Gastrocnemius medialis (tissue), 4 donors: ENCODE data around the gene RSPH9. TPM values are rescaled to one million over a fixed set of nuclear protein-coding genes. Genes with fewer than 3 reads are reported as not detected.

Source experiments
- ATAC-seq, 2 donors: fragments of 150-250 bp; one replicate each; pipeline ENCODE4 v1.9.1; 2016
- DNase-seq, 2 donors: peaks; one replicate each; pipeline ENCODE4 v3.0.0-alpha.2; 2019
- H3K27ac ChIP-seq, 4 donors: fragments of 200-600 bp; sonication (generic); 1 replicate in 1 of 4; 2 replicates in 3 of 4; pipeline ENCODE4 v1.5.1; 2016 to 2018; ENCODE audit warnings: mild to moderate bottlenecking in 2 of 4, moderate library complexity in 1 of 4
- H3K27me3 ChIP-seq, 3 donors: fragments of 200-600 bp; sonication (generic) in 2 of 3; 1 replicate in 1 of 3; 2 replicates in 2 of 3; pipeline versions ENCODE4 v1.5.1 to v1.6.0; 2016 to 2019; ENCODE audit warnings: mild to moderate bottlenecking in 1 of 3, moderate library complexity in 1 of 3
- H3K36me3 ChIP-seq, 2 donors: fragments of 200-600 bp; sonication (generic) in 1 of 2; one replicate each; pipeline ENCODE4 v1.5.1; 2017 to 2018
- H3K4me1 ChIP-seq, 2 donors: fragments of 200-600 bp; sonication (generic) in 1 of 2; one replicate each; pipeline ENCODE4 v1.5.1; 2016 to 2017; ENCODE audit warnings: mild to moderate bottlenecking in 2 of 2
- H3K4me3 ChIP-seq, 4 donors: fragments of 200-600 bp; sonication (generic) in 3 of 4; 1 replicate in 1 of 4; 2 replicates in 3 of 4; pipeline ENCODE4 v1.5.1; 2016 to 2019; ENCODE audit warnings: mild to moderate bottlenecking in 2 of 4
- H3K9me3 ChIP-seq, 3 donors: fragments of 200-600 bp; sonication (generic) in 2 of 3; 1 replicate in 1 of 3; 2 replicates in 2 of 3; pipeline ENCODE4 v1.5.1; 2016 to 2019
- POLR2A ChIP-seq, 2 donors: fragments of 450-650 bp; IDR thresholded peaks; one replicate each; pipeline ENCODE4 v1.6.1; 2017; ENCODE audit warnings: antibody characterized with exemption in 2 of 2, mild to moderate bottlenecking in 2 of 2, moderate library complexity in 2 of 2
- in situ Hi-C, 4 donors: fragments of 200-750 bp; cut with MboI; loops; one replicate each; pipeline versions ENCODE4 v1.15.0 to v1.8.0; 2017; ENCODE audit warnings: low sequenced_read_pairs in 4 of 4
- intact Hi-C: fragments of 100-400 bp; cut with DNase I; formaldehyde crosslinking; loops from one replicate; pipeline ENCODE4 v1.15.1; 2023; ENCODE audit warnings: low total_unique reads
- total RNA-seq, 4 donors: library from RNA; depleted of rRNA; stranded (reverse); fragments of >200 nt; gene quantifications; one replicate each; pipeline versions ENCODE4 v1.1.0 to v1.2.3, GENCODE V29; 2016
- TF ChIP-seq, protein P1 (sequence below), 5 experiments: fragments of 450-650 bp in 3 of 5; fragments of 200-600 bp in 2 of 5; sonication (generic) in 2 of 5; IDR thresholded peaks in 4 of 5; conservative IDR thresholded peaks in 1 of 5; 1 replicate in 4 of 5; 2 replicates in 1 of 5; pipeline ENCODE4 v1.5.1; 2016 to 2019; ENCODE audit warnings: antibody characterized with exemption in 5 of 5, mild to moderate bottlenecking in 3 of 5, moderate library complexity in 3 of 5

Gene RSPH9
- total RNA-seq, 4 donors from 2014 or later: 0.09 TPM; not detected in 3

DNA sequence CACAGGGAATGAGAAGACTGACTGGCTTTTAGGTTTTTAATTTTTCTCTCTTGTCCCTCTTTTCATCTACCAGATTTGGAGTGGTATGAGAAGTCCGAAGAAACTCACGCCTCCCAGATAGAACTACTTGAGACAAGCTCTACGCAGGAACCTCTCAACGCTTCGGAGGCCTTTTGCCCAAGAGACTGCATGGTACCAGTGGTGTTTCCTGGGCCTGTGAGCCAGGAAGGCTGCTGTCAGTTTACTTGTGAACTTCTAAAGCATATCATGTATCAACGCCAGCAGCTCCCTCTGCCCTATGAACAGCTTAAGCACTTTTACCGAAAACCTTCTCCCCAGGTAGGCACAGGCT lies 8.6 kb upstream of the RSPH9 start:
- Histone ChIP-seq H3K4me3 (peak overlapping the region; percentile 84 to 91 (median 88)), H3K36me3 (peaks cover 0 to 37% of the 10 kb centered on the region in 2 donors), H3K4me1 (peaks cover 32 to 36% of the 10 kb centered on the region in 2 donors), H3K27ac (peak overlapping the region; percentile 86 to 93 (median 90)), H3K9me3 (no peaks in the 10 kb centered on the region), H3K27me3 (no peaks in the 10 kb centered on the region)
- intact Hi-C loops: no loop called here
- no peak for DNase-seq
- no peak for TF ChIP-seq POLR2A (IDR thresholded peaks at IDR 0.05)
- TF ChIP-seq, protein P1, sequence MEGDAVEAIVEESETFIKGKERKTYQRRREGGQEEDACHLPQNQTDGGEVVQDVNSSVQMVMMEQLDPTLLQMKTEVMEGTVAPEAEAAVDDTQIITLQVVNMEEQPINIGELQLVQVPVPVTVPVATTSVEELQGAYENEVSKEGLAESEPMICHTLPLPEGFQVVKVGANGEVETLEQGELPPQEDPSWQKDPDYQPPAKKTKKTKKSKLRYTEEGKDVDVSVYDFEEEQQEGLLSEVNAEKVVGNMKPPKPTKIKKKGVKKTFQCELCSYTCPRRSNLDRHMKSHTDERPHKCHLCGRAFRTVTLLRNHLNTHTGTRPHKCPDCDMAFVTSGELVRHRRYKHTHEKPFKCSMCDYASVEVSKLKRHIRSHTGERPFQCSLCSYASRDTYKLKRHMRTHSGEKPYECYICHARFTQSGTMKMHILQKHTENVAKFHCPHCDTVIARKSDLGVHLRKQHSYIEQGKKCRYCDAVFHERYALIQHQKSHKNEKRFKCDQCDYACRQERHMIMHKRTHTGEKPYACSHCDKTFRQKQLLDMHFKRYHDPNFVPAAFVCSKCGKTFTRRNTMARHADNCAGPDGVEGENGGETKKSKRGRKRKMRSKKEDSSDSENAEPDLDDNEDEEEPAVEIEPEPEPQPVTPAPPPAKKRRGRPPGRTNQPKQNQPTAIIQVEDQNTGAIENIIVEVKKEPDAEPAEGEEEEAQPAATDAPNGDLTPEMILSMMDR (IDR thresholded peaks at IDR 0.05 in 4 of 5, conservative IDR thresholded peaks at IDR 0.05 in 1 of 5): no peak
- ATAC-seq: peak; percentile 43 to 53
- in situ Hi-C loops: no loop called here

DNA sequence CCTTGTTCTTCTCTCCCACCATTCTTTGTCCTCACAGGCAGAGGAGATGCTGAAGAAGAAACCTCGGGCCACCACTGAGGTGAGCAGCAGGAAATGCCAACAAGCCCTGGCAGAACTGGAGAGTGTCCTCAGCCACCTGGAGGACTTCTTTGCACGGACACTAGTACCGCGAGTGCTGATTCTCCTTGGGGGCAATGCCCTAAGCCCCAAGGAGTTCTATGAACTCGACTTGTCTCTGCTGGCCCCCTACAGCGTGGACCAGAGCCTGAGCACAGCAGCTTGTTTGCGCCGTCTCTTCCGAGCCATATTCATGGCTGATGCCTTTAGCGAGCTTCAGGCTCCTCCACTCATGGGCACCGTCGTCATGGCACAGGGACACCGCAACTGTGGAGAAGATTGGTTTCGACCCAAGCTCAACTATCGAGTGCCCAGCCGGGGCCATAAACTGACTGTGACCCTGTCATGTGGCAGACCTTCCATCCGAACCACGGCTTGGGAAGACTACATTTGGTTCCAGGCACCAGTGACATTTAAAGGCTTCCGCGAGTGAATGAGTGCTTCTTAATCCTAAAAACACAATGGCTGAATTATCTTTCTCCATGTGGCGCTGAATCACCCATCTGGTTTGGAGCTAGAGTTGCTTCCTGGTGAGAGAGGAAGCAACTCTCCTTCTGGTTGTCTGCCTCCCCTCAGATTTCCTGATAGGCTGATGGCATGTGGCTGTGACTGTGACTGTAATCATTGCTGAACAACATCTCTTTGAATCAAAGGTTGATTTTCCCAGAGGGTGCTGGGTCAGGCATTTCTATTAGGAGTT lies 4.6 kb upstream of the RSPH9 start:
- Histone ChIP-seq H3K27ac (no peak overlapping the region), H3K4me3 (no peak overlapping the region), H3K9me3 (no peaks in the 10 kb centered on the region), H3K27me3 (no peaks in the 10 kb centered on the region), H3K36me3 (peaks cover 0 to 52% of the 10 kb centered on the region in 2 donors), H3K4me1 (peaks cover 29 to 39% of the 10 kb centered on the region in 2 donors)
- TF ChIP-seq, protein P1 (IDR thresholded peaks at IDR 0.05 in 4 of 5, conservative IDR thresholded peaks at IDR 0.05 in 1 of 5): no peak
- TF ChIP-seq POLR2A (IDR thresholded peaks at IDR 0.05): no peak
- no peak for DNase-seq
- in situ Hi-C loops: no loop called here
- intact Hi-C loops: no loop called here
- no peak for ATAC-seq

DNA sequence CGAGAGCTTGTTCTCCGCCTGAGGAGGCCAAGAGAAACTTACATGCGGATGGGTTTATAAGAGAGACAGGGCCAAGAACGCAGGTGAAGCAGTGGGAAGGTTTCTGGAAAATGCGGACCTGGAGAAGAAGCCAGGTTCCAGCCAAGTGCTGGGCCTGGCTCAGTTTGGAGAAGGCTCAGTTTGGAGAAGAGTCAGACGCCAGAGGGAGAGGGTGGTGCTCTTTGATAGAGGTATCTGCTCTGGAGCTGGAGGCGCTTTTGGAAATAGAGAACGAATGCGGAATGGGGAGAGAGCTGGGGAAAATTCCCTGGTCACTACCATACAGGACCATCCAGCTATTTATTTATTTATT lies 753 bp downstream of the RSPH9 start:
- Histone ChIP-seq H3K27me3 (no peaks in the 10 kb centered on the region), H3K9me3 (no peaks in the 10 kb centered on the region), H3K36me3 (peaks cover 0 to 23% of the 10 kb centered on the region in 2 donors), H3K27ac (peak overlapping the region in 1 of 4 donors; percentile 53), H3K4me1 (peaks cover 0 to 8% of the 10 kb centered on the region in 2 donors), H3K4me3 (peak overlapping the region; percentile 48 to 63 (median 56))
- in situ Hi-C loops (no loop called here), intact Hi-C loops (no loop called here)
- ATAC-seq (peak in 1 of 2 donors; percentile 30), DNase-seq (no peak)
- TF ChIP-seq, protein P1 (IDR thresholded peaks at IDR 0.05 in 4 of 5, conservative IDR thresholded peaks at IDR 0.05 in 1 of 5): no peak
- TF ChIP-seq POLR2A (IDR thresholded peaks at IDR 0.05): no peak

DNA sequence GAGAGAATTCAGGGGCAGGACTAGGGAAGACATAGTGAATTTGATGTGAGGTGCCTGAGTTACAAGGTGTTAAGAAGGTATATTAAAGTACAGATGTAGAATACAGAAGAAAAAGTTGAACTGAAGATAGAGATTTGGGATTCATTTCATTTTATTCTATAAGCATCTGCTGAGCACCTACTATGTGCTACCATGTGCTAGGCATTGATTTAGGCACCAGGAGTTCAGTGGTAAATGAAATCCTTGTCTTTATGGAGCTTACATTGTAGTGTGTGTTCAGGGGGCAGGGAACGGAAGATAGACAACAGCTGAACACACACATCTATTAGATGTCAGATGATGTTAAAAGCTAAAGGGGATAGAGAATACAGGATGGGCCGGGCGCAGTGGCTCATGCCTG lies 2.8 kb downstream of the RSPH9 start:
- no peaks in the 10 kb centered on the region for H3K9me3 ChIP-seq
- H3K27ac ChIP-seq: no peak overlapping the region
- intact Hi-C loops (no loop called here), in situ Hi-C loops (no loop called here)
- no peaks in the 10 kb centered on the region for H3K27me3 ChIP-seq
- DNase-seq: no peak
- TF ChIP-seq POLR2A (IDR thresholded peaks at IDR 0.05): no peak
- TF ChIP-seq, protein P1 (IDR thresholded peaks at IDR 0.05 in 4 of 5, conservative IDR thresholded peaks at IDR 0.05 in 1 of 5): no peak
- no peak for ATAC-seq
- peaks cover 0 to 8% of the 10 kb centered on the region in 2 donors for H3K4me1 ChIP-seq
- no peak overlapping the region for H3K4me3 ChIP-seq
- H3K36me3 ChIP-seq: peaks cover 0 to 3% of the 10 kb centered on the region in 2 donors
